Diencephalon (tissue), 1 donor: ENCODE results near the gene GALNT18. TPM values are rescaled to one million over a fixed set of nuclear protein-coding genes. Genes with fewer than 3 reads are reported as not detected.

Experiments
- small RNA-seq: library from RNA; depleted of rRNA; stranded (forward); fragments of <200 nt; gene quantifications from one replicate; pipeline ENCODE3, GENCODE V24; 2014
- total RNA-seq: library from RNA; depleted of rRNA; stranded (reverse); fragments of >200 nt; gene quantifications from one replicate; pipeline ENCODE4 v1.2.3, GENCODE V29; 2014

Gene GALNT18
- total RNA-seq: 23.5 TPM

GRCh38 chr11:11621573-11622339 lies at the start of gene GALNT18:
GALNT18 (minus strand) TSS chr11:11622005.

GRCh38 chr11:11352878-11353277 lies 268.9 kb downstream of the GALNT18 start, which contains the start of gene CSNK2A3:
CSNK2A3 (minus strand) TSS chr11:11353250; CDS start chr11:11353119, 131 bp downstream.

Small RNA genes lying within 50 kb of the gene (small RNA-seq; reads per million reads assigned to genes)
- gene MIR4299: not detected

Other genes with a start within 250 kb of the GALNT18 start
- 130 TPM for gene USP47, start 220.0 kb upstream of the GALNT18 start, total RNA-seq